HUES6 (cell line): ENCODE results near the gene SNRNP27.
"Not testable (repeated sequence)": the region's sequence is repeated elsewhere in the genome, so short reads cannot be mapped to it uniquely, and the experiment has no call there.

ENCODE experiments used
- H3K27ac ChIP-seq: 2 replicates; pipeline ENCODE4 v1.7.0; 2013; ENCODE audit warnings: low read depth, mild to moderate bottlenecking, low read length, inconsistent platforms
- H3K27me3 ChIP-seq: 2 replicates; pipeline ENCODE4 v1.6.1; 2013; ENCODE audit warnings: low read length; ENCODE audit not compliant: control insufficient read depth, insufficient read depth
- H3K36me3 ChIP-seq: 2 replicates; pipeline ENCODE4 v1.6.1; 2013; ENCODE audit warnings: low read length; ENCODE audit not compliant: control insufficient read depth, insufficient read depth
- H3K4me1 ChIP-seq: 2 replicates; pipeline ENCODE4 v1.6.1; 2013; ENCODE audit warnings: low read length; ENCODE audit not compliant: control insufficient read depth, insufficient read depth
- H3K4me3 ChIP-seq: 2 replicates; pipeline ENCODE4 v1.5.1; 2013; ENCODE audit warnings: low read depth, low read length
- H3K9ac ChIP-seq: one replicate; pipeline ENCODE4 v1.6.1; 2013; ENCODE audit warnings: mild to moderate bottlenecking, low read length
- H3K9me3 ChIP-seq: 2 replicates; pipeline ENCODE4 v1.6.1; 2013; ENCODE audit warnings: low read depth, low read length; ENCODE audit not compliant: control insufficient read depth, insufficient read depth

Gene SNRNP27

GRCh38 chr2:69948032-69948962 lies 54.5 kb downstream of the SNRNP27 start:
- Histone ChIP-seq H3K9ac (no peak overlapping the region), H3K27ac (no peak overlapping the region), H3K4me1 (peaks cover 11% of the 10 kb centered on the region; the same call in 1 of the 2 replicates), H3K9me3 (no peaks in the 10 kb centered on the region), H3K27me3 (no peaks in the 10 kb centered on the region), H3K36me3 (no peaks in the 10 kb centered on the region), H3K4me3 (no peak overlapping the region)

- Histone ChIP-seq H3K36me3 (no peaks in the 10 kb centered on the region), H3K27ac (no peak overlapping the region), H3K27me3 (no peaks in the 10 kb centered on the region), H3K4me3 (no peak overlapping the region), H3K4me1 (peaks cover 11% of the 10 kb centered on the region; the same call in 1 of the 2 replicates), H3K9me3 (no peaks in the 10 kb centered on the region), H3K9ac (no peak overlapping the region)
Observed at GRCh38 chr2:69948963-69949645, 55.3 kb downstream of the SNRNP27 start.

- H3K27ac ChIP-seq = no peak overlapping the region
- H3K4me1 ChIP-seq = peaks cover 11% of the 10 kb centered on the region; the same call in 1 of the 2 replicates
- H3K4me3 ChIP-seq = no peak overlapping the region
- no peaks in the 10 kb centered on the region for H3K27me3 ChIP-seq
- no peaks in the 10 kb centered on the region for H3K36me3 ChIP-seq
- no peaks in the 10 kb centered on the region for H3K9me3 ChIP-seq
- H3K9ac ChIP-seq = no peak overlapping the region
Observed at GRCh38 chr2:69950241-69950640, 56.5 kb downstream of the SNRNP27 start.

- H3K9me3 ChIP-seq, H3K4me3 ChIP-seq, H3K27me3 ChIP-seq, H3K36me3 ChIP-seq, H3K9ac ChIP-seq, H3K27ac ChIP-seq: not testable (repeated sequence)
- H3K4me1 ChIP-seq = peaks cover 11% of the 10 kb centered on the region; the same call in 1 of the 2 replicates
Observed at GRCh38 chr2:69950671-69951070, 56.9 kb downstream of the SNRNP27 start.

GRCh38 chr2:69952336-69953115 lies 58.8 kb downstream of the SNRNP27 start:
- Histone ChIP-seq H3K27ac (no peak overlapping the region), H3K4me1 (peaks cover 6% of the 10 kb centered on the region; the same call in 1 of the 2 replicates), H3K36me3 (no peaks in the 10 kb centered on the region), H3K4me3 (no peak overlapping the region), H3K9ac (no peak overlapping the region), H3K27me3 (peaks cover 9% of the 10 kb centered on the region; the same call in 1 of the 2 replicates), H3K9me3 (no peaks in the 10 kb centered on the region)

GRCh38 chr2:69954084-69954483 lies 60.3 kb downstream of the SNRNP27 start:
- no peaks in the 10 kb centered on the region for H3K4me1 ChIP-seq
- H3K27me3 ChIP-seq = peaks cover 12% of the 10 kb centered on the region; the same call in 1 of the 2 replicates
- H3K4me3 ChIP-seq = no peak overlapping the region
- no peaks in the 10 kb centered on the region for H3K36me3 ChIP-seq
- no peak overlapping the region for H3K9ac ChIP-seq
- H3K9me3 ChIP-seq = no peaks in the 10 kb centered on the region
- no peak overlapping the region for H3K27ac ChIP-seq
